Frontal cortex (tissue), 4 donors: ENCODE data around the gene DLL4. TPM values are rescaled to one million over a fixed set of nuclear protein-coding genes. Genes with fewer than 3 reads are reported as not detected.

Source experiments
- DNase-seq, 2 donors: peaks; one replicate each; pipeline ENCODE4 v3.0.0; 2012; ENCODE audit warnings: low spot score in 2 of 2
- FAIRE-seq: peaks from 2 replicates; lab custom pipeline; 2012; peaks lifted over from hg19 to GRCh38; lab: Jason Lieb, UNC
- total RNA-seq: library from RNA; depleted of rRNA; stranded (reverse); fragments of >200 nt; gene quantifications from one replicate; pipeline ENCODE4 v1.2.3, GENCODE V29; 2014
- donor health status: control.
- donor health status: control.
- donor health status: control.

Gene DLL4
- total RNA-seq, 1 donor from 2014 or later: 4.1 TPM

DNA sequence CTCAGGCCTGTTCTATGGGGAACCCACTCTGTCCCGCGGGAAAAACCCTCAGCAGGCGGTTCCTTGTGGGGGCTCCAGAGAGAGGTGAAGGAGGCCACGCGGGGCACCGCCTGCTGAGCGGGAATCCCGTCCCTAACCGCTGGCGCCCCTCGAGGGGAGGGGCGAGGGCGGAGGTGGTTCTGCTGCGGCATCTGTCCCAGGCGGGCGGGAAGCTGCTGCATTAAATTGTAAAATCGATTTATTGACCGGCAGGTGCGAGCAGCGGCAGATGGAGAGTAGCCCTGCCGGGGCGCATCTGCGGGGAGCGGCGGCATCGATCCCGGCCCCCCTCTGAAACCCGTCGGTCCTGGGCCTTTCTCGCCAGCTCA lies 3.7 kb upstream of the DLL4 start:
- FAIRE-seq: no peak
- no peak for DNase-seq

DNA sequence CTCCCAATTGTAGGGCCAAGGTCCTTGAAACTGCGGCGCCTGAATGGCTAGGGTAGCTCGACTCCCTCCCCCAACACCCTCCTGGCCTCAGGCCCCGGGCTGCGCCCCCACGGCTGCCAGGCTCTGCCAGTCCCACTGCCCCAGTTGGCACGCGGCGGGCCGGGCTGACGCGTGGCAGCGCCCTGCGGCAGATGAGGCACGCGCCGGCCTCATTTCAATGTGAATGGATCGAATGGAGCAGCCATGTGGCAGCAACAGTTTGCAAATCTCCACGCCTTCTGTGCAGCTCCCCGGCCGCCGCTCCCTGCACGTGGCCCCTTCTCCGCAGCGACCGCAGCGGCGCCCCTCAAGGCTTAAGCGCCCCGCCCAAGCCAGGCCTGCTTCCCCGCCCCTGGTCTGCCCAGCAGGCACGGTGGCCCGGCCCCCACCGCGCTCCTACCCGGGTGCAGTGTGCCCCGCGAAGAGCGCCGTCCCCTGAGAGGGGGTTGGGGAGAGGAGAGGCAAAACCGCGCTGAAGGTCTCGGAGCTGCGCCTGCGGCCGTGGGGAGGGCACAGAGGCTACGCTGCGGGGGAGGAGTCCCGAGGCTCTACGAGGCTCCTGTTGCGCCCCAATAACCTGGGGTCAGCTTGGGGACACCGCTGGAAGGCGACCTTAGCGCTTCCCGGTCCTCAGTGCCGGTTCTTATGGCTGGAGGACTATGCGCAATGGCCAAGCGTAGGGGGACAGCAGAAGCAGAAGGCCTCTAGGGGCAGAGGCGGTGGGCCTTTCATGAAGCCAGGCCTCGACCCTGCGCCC lies 3.1 kb upstream of the DLL4 start:
- FAIRE-seq (no peak), DNase-seq (peak; percentile 64 to 76)

DNA sequence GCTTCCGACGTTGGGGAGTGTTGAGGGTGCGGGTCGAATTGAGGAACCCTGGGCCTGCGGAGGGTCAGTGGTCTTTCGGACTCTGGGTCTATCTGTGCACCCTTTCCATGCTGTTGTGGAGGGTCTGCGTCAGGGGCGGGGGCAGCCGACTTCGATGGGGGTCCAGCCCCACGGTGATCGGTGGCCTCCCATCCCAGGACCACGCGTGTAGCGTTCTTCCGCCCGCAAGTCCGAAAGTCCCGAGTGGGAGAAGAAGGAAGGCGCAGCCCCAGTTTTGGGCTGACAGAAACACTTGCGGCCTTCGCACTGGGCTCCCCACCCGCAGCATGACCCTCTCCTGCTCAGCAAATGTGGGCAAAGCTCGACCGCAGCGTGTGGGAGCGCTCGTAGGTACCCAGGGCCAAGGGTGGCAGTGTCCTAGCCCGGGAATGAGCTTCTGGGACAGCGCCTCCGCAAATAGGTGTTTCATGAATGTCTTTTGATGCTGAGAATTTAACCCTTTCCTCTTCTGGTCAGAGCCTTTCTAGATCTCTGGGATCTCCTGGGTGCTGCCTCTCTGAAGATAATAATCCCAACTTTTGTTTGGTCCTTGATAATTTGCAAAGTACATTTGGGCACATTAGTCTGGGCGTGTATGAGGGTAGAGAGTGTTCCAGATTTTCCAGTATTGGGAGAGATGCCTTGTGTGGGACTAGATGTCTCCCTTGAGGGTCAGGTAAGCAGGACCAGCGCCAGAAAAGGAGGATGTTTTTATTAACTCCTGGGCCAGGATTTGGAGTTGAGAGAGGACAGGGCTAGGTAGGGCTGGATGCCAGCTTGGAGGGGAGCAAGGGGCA lies 2.3 kb upstream of the DLL4 start:
- DNase-seq (no peak), FAIRE-seq (no peak)

DNA sequence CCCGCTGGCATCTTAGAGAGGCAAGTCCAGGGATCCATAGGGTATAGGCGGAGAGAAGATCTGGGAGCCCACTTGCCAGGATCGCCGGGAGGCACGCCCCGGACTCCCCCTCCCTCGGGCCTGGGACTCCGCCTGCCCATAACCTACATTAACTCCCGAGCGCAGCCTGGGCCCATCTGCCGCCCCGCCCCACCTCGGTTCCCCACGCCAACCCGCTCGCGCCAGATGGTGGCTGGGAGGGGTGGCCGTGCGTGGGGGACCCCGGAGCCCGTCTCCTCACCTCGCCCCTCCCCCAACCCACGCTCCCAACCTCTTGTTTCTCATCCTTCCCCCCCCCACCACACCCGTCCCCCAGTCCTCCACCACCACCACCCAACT lies 1.7 kb upstream of the DLL4 start:
- FAIRE-seq: no peak

DNA sequence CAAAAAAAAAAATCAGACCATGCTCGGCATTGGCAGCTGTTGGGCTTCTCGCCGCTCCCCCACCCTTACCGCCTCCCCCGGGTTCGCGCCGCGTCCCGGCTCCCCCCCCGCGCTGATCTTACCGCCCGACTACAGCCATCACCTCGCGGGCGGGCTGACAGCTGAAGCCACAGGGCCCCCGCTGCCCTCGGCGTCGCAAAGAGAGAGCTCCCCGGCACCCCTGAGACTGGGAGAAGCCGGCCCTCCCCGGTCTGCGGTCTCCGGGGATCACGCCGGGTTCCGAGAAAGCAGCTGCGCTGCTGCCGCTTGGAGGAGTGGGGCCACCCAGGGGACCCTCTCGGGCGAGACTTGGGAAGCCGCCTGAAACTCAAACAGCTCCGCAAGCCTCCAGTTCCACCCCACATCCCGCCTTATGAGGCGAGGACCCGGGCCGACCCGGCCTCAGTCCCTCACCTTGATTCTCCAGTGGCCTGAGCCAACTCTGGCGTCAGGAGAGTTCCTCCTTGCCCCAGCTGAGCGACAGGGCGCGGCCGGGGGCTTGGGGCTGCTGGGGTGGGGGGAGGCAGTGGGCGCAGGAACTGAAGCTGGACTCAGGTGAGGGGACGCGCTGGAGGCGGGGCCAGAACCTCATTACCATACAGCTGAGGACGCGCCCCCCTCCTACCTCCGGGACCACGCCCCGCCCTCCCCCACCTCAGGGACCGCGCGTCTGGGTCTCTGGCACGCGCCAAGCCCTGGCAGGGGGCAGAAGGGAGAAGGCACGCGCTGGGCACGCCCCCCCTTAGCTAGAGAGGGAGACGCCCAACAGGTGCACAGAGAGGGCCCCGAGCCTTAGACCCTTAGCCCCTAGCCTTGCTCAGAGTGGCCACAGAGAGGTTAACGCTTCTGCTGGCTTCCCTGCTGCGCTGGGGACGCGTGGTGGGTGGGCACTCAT lies 1.0 kb upstream of the DLL4 start:
- DNase-seq: no peak
- no peak for FAIRE-seq

More for the DNA sequence above, 1.7 kb upstream of the DLL4 start:
- no peak for DNase-seq

DNA sequence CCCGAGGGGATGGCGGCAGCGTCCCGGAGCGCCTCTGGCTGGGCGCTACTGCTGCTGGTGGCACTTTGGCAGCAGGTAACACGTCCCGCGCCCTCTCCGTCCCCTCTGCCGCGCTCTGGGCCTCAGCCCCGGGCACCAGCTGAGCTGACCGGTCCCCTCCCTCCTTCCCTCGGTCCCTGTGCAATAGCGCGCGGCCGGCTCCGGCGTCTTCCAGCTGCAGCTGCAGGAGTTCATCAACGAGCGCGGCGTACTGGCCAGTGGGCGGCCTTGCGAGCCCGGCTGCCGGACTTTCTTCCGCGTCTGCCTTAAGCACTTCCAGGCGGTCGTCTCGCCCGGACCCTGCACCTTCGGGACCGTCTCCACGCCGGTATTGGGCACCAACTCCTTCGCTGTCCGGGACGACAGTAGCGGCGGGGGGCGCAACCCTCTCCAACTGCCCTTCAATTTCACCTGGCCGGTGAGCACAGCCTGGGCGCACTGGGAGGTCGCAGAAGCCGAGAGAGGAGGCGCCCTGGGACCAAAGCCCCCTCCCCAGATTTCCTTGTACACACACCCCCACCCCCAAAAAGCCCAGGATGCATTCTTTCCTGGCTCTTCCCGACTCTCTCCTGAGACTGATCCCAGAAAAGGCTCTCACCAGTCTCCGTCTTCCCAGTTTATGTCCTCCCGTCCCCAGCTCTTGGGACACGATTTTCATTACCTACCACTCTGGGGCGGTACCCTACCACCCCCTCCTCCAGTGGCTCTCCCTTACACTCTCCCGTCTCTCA lies 705 bp downstream of the DLL4 start:
- FAIRE-seq (no peak), DNase-seq (no peak)

DNA sequence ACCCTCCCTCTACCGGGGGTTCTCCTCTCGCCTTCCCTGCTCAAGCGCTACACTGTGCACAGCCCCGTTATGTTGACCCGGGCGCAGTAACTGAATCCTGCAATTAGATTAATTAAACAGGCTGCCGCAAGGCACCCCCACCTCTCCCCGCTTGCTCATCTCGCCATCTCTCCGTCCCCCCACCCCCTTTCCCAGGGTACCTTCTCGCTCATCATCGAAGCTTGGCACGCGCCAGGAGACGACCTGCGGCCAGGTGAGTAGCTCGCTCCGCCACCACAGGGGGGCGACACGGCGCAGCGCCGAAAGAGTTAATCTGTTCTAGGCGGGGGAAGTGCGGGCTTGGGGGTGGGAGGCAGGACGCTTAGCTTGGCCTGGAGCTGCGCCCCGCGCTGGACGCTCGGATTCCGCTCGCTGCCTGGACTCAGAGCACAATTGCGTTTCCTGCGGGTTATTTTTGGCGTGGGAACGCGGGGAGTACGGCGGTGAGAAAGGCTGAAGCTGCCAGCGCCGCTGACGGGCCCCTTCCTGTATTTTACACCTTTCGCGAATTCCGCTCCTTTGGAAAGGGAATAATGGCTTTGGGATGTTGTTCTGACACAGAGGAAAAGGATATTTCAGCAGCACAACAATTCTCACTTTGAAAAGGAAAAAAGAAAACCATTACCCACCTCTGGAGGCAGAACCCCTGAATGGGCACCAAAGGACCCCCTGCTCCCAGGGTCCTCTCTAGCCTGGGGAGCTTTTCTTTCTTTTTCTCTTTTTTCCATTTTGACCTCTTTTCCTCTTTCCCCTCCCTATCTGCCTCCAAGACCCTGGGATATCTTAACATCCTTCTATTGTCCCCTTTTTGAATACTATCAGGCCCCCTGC lies 1.5 kb downstream of the DLL4 start:
- FAIRE-seq (no peak), DNase-seq (no peak)

DNA sequence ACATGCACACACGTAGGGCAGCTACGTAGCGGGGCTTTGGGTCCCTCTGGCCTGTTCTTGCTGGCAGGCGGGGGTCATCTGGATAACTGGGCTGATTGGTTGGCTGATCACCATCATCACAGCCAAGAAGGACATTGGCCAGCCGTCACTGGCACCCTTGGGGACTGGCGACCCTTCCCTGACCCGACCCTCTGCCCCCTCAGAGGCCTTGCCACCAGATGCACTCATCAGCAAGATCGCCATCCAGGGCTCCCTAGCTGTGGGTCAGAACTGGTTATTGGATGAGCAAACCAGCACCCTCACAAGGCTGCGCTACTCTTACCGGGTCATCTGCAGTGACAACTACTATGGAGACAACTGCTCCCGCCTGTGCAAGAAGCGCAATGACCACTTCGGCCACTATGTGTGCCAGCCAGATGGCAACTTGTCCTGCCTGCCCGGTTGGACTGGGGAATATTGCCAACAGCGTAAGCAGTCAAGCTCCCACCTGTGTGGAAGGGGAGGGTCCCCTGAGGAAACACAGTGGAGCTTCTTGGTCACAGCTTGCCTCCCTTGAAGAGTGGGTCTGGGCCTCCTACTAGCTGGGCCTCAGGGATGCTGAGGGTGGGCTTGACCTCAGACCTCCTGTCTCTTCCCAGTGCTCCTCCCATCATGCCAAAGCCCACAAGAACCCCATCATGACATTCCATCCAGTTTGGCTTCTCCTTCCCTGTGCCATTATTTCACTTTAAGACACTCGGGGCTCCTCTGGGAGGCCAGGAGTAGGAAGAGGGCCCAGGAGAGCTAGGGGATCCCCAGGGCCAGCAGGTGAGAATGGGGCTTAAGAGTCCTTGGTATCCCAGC lies 2.4 kb downstream of the DLL4 start:
- no peak for FAIRE-seq
- no peak for DNase-seq

DNA sequence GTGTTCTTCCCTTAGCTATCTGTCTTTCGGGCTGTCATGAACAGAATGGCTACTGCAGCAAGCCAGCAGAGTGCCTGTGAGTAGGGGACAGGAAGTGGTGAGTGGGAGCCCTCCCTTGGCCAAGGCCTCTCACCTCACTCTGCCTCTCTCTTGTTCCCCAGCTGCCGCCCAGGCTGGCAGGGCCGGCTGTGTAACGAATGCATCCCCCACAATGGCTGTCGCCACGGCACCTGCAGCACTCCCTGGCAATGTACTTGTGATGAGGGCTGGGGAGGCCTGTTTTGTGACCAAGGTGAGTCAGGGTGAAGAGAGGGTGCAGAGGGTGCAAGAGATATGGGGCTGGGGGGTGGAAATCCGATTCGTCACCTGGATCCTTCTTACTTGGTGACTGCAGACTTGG lies 3.0 kb downstream of the DLL4 start:
- FAIRE-seq (no peak), DNase-seq (no peak)

DNA sequence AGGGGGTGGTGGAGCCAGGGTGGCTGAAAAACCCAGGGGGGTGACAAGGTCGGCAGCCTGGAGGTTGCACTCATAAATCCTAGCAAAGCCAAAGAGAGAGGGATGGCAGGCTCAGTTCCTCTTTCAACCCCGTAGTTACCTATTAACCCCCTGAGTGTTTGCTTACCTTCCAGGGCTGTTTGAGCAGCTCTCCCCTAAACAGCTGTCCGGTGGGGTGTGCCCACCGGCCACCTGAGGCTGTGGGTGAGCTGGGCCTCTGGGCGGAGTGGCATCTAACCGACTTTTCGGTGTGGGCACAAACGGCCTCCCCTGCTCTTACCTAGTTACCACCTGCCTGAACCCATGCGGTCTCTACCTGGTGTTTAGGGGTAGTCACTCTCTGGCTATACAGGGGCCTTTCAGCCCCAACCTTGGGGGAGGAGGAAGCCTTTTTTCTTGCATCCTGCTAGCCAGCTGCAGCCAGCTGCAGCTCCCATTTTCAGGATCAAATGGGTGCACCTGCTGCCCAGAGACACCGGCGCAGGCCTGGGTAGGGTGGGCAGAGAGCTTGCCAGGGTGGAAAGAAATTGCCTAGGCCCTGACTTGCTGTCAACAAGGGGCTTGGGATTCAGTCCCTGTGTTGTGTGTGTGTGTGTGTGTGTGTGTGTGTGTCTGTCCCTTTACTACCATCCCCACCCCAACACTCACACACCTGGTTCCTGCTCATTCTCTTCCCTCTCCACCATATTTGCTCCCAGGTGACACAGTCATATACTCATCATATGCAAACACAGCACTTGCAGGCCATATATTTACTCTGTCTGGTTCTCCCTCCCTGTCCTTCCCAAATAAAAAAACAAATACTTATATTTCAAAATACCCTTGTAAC lies 3.7 kb downstream of the DLL4 start:
- FAIRE-seq (no peak), DNase-seq (no peak)

DNA sequence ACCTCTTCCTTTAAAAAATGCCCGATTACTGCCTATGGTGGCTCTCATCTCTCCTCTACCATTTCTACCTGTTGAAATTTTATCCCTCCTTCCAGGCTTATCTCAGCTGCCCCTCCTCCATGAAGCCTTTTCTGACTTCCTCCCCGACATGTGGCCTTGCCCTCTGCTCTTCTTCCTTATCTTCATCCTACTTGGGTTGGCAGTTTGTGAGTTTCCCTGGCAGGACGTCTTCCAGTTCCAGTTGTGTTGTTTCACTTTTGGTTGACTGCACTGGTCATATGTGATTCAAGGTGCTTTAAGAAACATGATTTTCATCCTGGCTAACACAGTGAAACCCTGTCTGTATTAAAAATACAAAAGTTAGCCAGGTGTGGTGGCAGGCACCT lies 4.4 kb downstream of the DLL4 start:
- FAIRE-seq (no peak), DNase-seq (no peak)

DNA sequence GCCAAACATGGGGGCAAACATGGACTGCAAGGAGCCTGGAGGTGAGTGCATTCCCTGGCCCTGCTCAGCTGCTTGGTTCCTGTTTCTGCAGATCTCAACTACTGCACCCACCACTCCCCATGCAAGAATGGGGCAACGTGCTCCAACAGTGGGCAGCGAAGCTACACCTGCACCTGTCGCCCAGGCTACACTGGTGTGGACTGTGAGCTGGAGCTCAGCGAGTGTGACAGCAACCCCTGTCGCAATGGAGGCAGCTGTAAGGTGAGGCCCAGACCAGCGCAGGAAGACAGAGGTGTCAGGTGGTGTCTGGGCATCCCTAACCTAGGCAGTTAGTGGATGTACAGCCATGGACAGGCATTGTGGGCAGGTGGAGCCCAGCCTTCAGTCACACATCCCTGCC lies 5.3 kb downstream of the DLL4 start:
- FAIRE-seq: no peak
- DNase-seq: no peak

DNA sequence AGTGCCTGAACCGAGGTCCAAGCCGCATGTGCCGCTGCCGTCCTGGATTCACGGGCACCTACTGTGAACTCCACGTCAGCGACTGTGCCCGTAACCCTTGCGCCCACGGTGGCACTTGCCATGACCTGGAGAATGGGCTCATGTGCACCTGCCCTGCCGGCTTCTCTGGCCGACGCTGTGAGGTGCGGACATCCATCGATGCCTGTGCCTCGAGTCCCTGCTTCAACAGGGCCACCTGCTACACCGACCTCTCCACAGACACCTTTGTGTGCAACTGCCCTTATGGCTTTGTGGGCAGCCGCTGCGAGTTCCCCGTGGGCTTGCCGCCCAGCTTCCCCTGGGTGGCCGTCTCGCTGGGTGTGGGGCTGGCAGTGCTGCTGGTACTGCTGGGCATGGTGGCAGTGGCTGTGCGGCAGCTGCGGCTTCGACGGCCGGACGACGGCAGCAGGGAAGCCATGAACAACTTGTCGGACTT lies 7.1 kb downstream of the DLL4 start:
- FAIRE-seq: no peak

DNA sequence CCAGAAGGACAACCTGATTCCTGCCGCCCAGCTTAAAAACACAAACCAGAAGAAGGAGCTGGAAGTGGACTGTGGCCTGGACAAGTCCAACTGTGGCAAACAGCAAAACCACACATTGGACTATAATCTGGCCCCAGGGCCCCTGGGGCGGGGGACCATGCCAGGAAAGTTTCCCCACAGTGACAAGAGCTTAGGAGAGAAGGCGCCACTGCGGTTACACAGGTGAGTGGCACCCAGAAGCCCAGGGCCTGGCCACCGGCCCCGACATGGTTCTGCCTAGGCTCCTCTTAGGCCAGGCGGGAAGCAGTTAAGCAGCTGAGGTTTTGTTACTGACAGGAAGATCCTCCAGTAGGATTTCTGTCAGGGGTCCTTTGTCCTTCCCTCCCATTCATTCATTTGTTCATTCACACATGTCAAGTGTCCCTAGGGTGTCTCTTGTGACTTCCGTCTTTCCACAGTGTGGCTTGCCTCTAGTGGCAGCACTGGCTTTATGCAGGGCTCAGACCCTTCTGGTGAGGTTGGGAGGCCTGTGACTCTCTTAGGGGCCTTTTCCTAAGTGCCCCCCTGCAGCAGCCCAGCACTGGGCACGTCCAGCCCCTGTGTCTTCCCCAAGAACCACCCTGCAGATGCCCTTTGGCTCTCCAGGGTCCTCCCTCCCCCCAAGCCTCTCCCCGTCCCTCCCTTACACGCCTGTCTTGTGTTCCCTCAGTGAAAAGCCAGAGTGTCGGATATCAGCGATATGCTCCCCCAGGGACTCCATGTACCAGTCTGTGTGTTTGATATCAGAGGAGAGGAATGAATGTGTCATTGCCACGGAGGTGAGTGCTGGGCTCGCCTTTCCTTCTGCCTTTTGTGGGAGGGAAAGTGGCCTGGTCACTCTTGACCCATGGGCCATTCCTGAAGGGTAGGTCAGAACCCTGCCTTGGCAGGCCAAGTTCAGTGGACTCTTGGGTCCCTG lies 7.8 kb downstream of the DLL4 start:
- no peak for FAIRE-seq

More for the DNA sequence above, 7.1 kb downstream of the DLL4 start:
- DNase-seq: no peak

DNA sequence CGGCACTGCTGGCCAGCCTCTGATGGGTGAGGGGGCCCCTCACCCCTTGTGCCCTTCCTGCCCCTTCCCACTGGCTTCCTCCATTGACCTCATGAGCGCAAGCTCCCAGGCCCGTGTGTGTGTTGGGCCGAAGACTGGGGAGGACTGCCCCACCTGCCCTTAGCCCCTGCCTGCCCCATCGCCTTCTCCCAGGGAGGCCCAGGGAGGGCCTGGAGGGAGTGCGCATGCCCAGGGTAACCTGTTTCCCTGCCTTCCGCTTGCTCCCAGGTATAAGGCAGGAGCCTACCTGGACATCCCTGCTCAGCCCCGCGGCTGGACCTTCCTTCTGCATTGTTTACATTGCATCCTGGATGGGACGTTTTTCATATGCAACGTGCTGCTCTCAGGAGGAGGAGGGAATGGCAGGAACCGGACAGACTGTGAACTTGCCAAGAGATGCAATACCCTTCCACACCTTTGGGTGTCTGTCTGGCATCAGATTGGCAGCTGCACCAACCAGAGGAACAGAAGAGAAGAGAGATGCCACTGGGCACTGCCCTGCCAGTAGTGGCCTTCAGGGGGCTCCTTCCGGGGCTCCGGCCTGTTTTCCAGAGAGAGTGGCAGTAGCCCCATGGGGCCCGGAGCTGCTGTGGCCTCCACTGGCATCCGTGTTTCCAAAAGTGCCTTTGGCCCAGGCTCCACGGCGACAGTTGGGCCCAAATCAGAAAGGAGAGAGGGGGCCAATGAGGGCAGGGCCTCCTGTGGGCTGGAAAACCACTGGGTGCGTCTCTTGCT lies 8.8 kb downstream of the DLL4 start:
- no peak for FAIRE-seq

More for the DNA sequence above, 7.8 kb downstream of the DLL4 start:
- no peak for DNase-seq

More for the DNA sequence above, 8.8 kb downstream of the DLL4 start:
- no peak for DNase-seq
